ENCODE data around the gene RPL7A.

The RPL7A gene

GRCh38 chr9:133342570-133342969 lies 5.4 kb upstream of the RPL7A start:
- no peak for TF ChIP-seq CTCF (IDR thresholded peaks at IDR 0.05; ENCODE audit: insufficient read depth, low read depth, low read length, missing control alignments)
- no peak overlapping the region for H3K4me3 ChIP-seq (ENCODE audit: low read depth, low read length)

GRCh38 chr9:133344071-133344470 lies 3.9 kb upstream of the RPL7A start:
- no peak for TF ChIP-seq CTCF (IDR thresholded peaks at IDR 0.05; ENCODE audit: insufficient read depth, low read depth, low read length, missing control alignments)
- no peak for DNase-seq (ENCODE audit: low read depth)
- H3K4me3 ChIP-seq (ENCODE audit: low read depth, low read length), result no peak overlapping the region

More at GRCh38 chr9:133342570-133342969, 5.4 kb upstream of the RPL7A start:
- no peak for DNase-seq (ENCODE audit: low read depth)

GRCh38 chr9:133344979-133345378 lies 3.0 kb upstream of the RPL7A start:
- no peak for DNase-seq (ENCODE audit: low read depth)
- TF ChIP-seq CTCF (IDR thresholded peaks at IDR 0.05; ENCODE audit: insufficient read depth, low read depth, low read length, missing control alignments), result no peak
- no peak overlapping the region for H3K4me3 ChIP-seq (ENCODE audit: low read depth, low read length)

- no peak overlapping the region for H3K4me3 ChIP-seq (ENCODE audit: low read depth, low read length)
- DNase-seq (ENCODE audit: low read depth), result no peak
- no peak for TF ChIP-seq CTCF (IDR thresholded peaks at IDR 0.05; ENCODE audit: insufficient read depth, low read depth, low read length, missing control alignments)
Measured at GRCh38 chr9:133345596-133345995, 2.4 kb upstream of the RPL7A start.

- peak overlapping the region; percentile 92 for H3K4me3 ChIP-seq (ENCODE audit: low read depth, low read length)
- no peak for TF ChIP-seq CTCF (IDR thresholded peaks at IDR 0.05; ENCODE audit: insufficient read depth, low read depth, low read length, missing control alignments)
- DNase-seq (ENCODE audit: low read depth), result no peak
Measured at GRCh38 chr9:133346021-133346785, 1.8 kb upstream of the RPL7A start.

- peak; percentile 66 for DNase-seq (ENCODE audit: low read depth)
- no peak for TF ChIP-seq CTCF (IDR thresholded peaks at IDR 0.05; ENCODE audit: insufficient read depth, low read depth, low read length, missing control alignments)
- H3K4me3 ChIP-seq (ENCODE audit: low read depth, low read length), result peak overlapping the region; percentile 92
Measured at GRCh38 chr9:133347515-133347984, 468 bp upstream of the RPL7A start.

Data from GM12865 (cell line).